IMR-90 (cell line): Measurements from ENCODE around the gene PKD1L1. TPM values are rescaled to one million over a fixed set of nuclear protein-coding genes. Genes with fewer than 3 reads are reported as not detected.

Experiments used
- ATAC-seq: fragments of 200-7000 bp; cut with Tn5 transposase; 2 replicates; pipeline ENCODE4 v1.9.1; 2020; ENCODE audit warnings: low read depth, mild to moderate bottlenecking, moderate library complexity
- BruUV-seq: library from RNA; stranded (reverse); fragments of 400-500 nt; replicated peaks from 2 replicates; lab custom pipeline; 2021; lab: Mats Ljungman, UMichigan
- CTCF ChIA-PET: fragments of 300-600 bp; formaldehyde crosslinking; extraction: SDS; loops from one replicate; lab custom pipeline; 2021; ENCODE audit warnings: antibody characterized with exemption; lab: Yijun Ruan, JAX
- POLR2A ChIA-PET: fragments of 300-600 bp; sonication (Branson Sonifier 250); formaldehyde crosslinking; loops from one replicate; lab custom pipeline; 2022; ENCODE audit warnings: antibody characterized with exemption; ENCODE audit not compliant: unreplicated experiment; lab: Charles Lee
- DNase-seq: peaks from one replicate; pipeline ENCODE4 v3.0.0; 2013
- H2AFZ ChIP-seq: replicated peaks from 2 replicates; pipeline ENCODE3; 2013; ENCODE audit warnings: low read length, mild to moderate bottlenecking; ENCODE audit not compliant: poor library complexity
- H2AK5ac ChIP-seq: 2 replicates; pipeline ENCODE4 v1.6.1; 2013; ENCODE audit warnings: low read depth, low read length, inconsistent platforms
- H2AK9ac ChIP-seq: replicated peaks from 2 replicates; pipeline ENCODE3; 2013; ENCODE audit warnings: mild to moderate bottlenecking, low read depth, low read length, moderate library complexity; ENCODE audit not compliant: poor library complexity
- H2BK120ac ChIP-seq: 2 replicates; pipeline ENCODE4 v1.6.1; 2013; ENCODE audit warnings: low read depth, low read length, inconsistent platforms
- H2BK15ac ChIP-seq: 3 replicates; pipeline ENCODE4 v1.6.1; 2013; ENCODE audit warnings: low read depth, low read length, inconsistent platforms
- H2BK20ac ChIP-seq: 2 replicates; pipeline ENCODE4 v1.6.1; 2013; ENCODE audit warnings: low read depth, mild to moderate bottlenecking, inconsistent platforms, low read length, moderate library complexity
- H2BK5ac ChIP-seq: 2 replicates; pipeline ENCODE4 v1.6.1; 2013; ENCODE audit warnings: mild to moderate bottlenecking, low read depth, low read length, inconsistent platforms; ENCODE audit not compliant: poor library complexity, severe bottlenecking
- H3K14ac ChIP-seq: replicated peaks from 2 replicates; pipeline ENCODE4 v1.6.1; 2013; ENCODE audit warnings: low read depth, low read length, inconsistent platforms
- H3K18ac ChIP-seq: 2 replicates; pipeline ENCODE4 v1.6.1; 2013; ENCODE audit warnings: low read depth, low read length, control low read depth
- H3K23ac ChIP-seq: 2 replicates; pipeline ENCODE4 v1.6.1; 2013; ENCODE audit warnings: low read depth, low read length, inconsistent platforms
- H3K27ac ChIP-seq: 2 replicates; pipeline ENCODE4 v1.5.1; 2013; ENCODE audit warnings: mild to moderate bottlenecking, control low read depth, low read length; ENCODE audit not compliant: insufficient read depth
- H3K27me3 ChIP-seq: 2 replicates; pipeline ENCODE4 v1.6.1; 2013; ENCODE audit warnings: low read length; ENCODE audit not compliant: control insufficient read depth, insufficient read depth
- H3K36me3 ChIP-seq: 2 replicates; pipeline ENCODE4 v1.6.1; 2013; ENCODE audit warnings: low read length, mixed read lengths; ENCODE audit not compliant: control insufficient read depth, insufficient read depth
- H3K4ac ChIP-seq: 2 replicates; pipeline ENCODE4 v1.6.1; 2013; ENCODE audit warnings: low read depth, low read length, inconsistent platforms
- H3K4me1 ChIP-seq: 2 replicates; pipeline ENCODE4 v1.6.1; 2013; ENCODE audit warnings: low read length, mixed read lengths; ENCODE audit not compliant: control insufficient read depth, insufficient read depth
- H3K4me2 ChIP-seq: 2 replicates; pipeline ENCODE4 v1.6.1; 2013; ENCODE audit warnings: low read depth, mild to moderate bottlenecking, control low read depth, low read length, moderate library complexity
- H3K4me3 ChIP-seq: 2 replicates; pipeline ENCODE4 v1.5.1; 2013; ENCODE audit warnings: low read depth, mild to moderate bottlenecking, control low read depth, low read length, moderate library complexity; ENCODE audit not compliant: insufficient read depth
- H3K56ac ChIP-seq: 2 replicates; pipeline ENCODE4 v1.6.1; 2013; ENCODE audit warnings: low read length, inconsistent platforms; ENCODE audit not compliant: insufficient read depth; ENCODE audit errors: extremely low read depth
- H3K79me1 ChIP-seq, 2 experiments: 2 replicates each; pipeline ENCODE4 v1.6.1; 2013; ENCODE audit warnings: low read length in 2 of 2, inconsistent platforms in 1 of 2, low read depth in 1 of 2
- H3K9ac ChIP-seq: 2 replicates; pipeline ENCODE4 v1.6.1; 2013; ENCODE audit warnings: low read depth, low read length, control low read depth
- H3K9me1 ChIP-seq: 2 replicates; pipeline ENCODE4 v1.6.1; 2013; ENCODE audit warnings: low read length, inconsistent platforms; ENCODE audit not compliant: insufficient read depth
- H3K9me3 ChIP-seq: 2 replicates; pipeline ENCODE4 v1.6.1; 2013; ENCODE audit warnings: low read length; ENCODE audit not compliant: control insufficient read depth, insufficient read depth
- H4K20me1 ChIP-seq: 2 replicates; pipeline ENCODE4 v1.6.1; 2013; ENCODE audit warnings: low read length, inconsistent platforms; ENCODE audit not compliant: insufficient read depth
- H4K5ac ChIP-seq: 2 replicates; pipeline ENCODE4 v1.6.1; 2013; ENCODE audit warnings: mild to moderate bottlenecking, low read depth, low read length, control low read depth
- H4K8ac ChIP-seq, 2 experiments: 2 replicates each; pipeline ENCODE4 v1.6.1; 2013; ENCODE audit warnings: low read depth in 2 of 2, low read length in 2 of 2, control low read depth in 1 of 2, inconsistent platforms in 1 of 2
- H4K91ac ChIP-seq: 2 replicates; pipeline ENCODE4 v1.6.1; 2013; ENCODE audit warnings: low read depth, low read length, inconsistent platforms; ENCODE audit not compliant: insufficient read depth
- BHLHE40 ChIP-seq: fragments of 150-350 bp; IDR thresholded peaks from 2 replicates; pipeline ENCODE4 v1.6.1; 2016; ENCODE audit warnings: mild to moderate bottlenecking, low read depth, low read length
- CHD1 ChIP-seq: IDR thresholded peaks from 2 replicates; pipeline ENCODE4 v1.6.1; 2012; ENCODE audit warnings: low read depth, low read length, improper control_type of control experiment
- MXI1 ChIP-seq: IDR thresholded peaks from 2 replicates; pipeline ENCODE4 v1.6.1; 2012; ENCODE audit warnings: low read depth, mild to moderate bottlenecking, low read length, moderate library complexity, borderline replicate concordance
- WGBS, 2 experiments: methylation state at CpG; one replicate each; pipeline versions ENCODE4 v1.1.5 to v1.1.7; 2013; ENCODE audit warnings: missing lambda C conversion rate in 2 of 2; ENCODE audit not compliant: insufficient read length in 1 of 2; ENCODE audit errors: extremely low coverage in 2 of 2; 5-methylcytosine and 5-hydroxymethylcytosine counted together
- dilution Hi-C: fragments of 300-500 bp; cut with HindIII; formaldehyde crosslinking; loops from one replicate; pipeline ENCODE4 v1.14.3; 2018; ENCODE audit warnings: low sequenced_read_pairs; ENCODE audit not compliant: unreplicated experiment
- in situ Hi-C: fragments of 300-500 bp; cut with MboI; formaldehyde crosslinking; loops from 3 replicates; pipeline ENCODE4 v1.14.3; 2019; ENCODE audit warnings: low sequenced_read_pairs, inconsistent platforms, mixed read lengths
- intact Hi-C: fragments of 100-400 bp; cut with micrococcal nuclease; formaldehyde crosslinking; loops from 2 replicates; pipeline ENCODE4 v1.10.0; 2022
- polyA plus RNA-seq, 3 experiments: library from polyadenylated mRNA; depleted of rRNA; stranded (reverse); fragments of >200 nt; gene quantifications; 2 replicates each; pipeline ENCODE4 v1.2.3, GENCODE V29; 2012; ENCODE audit warnings: low replicate concordance in 1 of 3
- total RNA-seq: library from RNA; depleted of rRNA; stranded (reverse); fragments of >200 nt; gene quantifications from 2 replicates; pipeline ENCODE4 v1.2.3, GENCODE V29; 2012

Gene PKD1L1
- total and polyA plus RNA-seq, 2 of the 4 experiments (the other 2 are of a cell fraction) = under 0.01 to 0.15 TPM

DNA sequence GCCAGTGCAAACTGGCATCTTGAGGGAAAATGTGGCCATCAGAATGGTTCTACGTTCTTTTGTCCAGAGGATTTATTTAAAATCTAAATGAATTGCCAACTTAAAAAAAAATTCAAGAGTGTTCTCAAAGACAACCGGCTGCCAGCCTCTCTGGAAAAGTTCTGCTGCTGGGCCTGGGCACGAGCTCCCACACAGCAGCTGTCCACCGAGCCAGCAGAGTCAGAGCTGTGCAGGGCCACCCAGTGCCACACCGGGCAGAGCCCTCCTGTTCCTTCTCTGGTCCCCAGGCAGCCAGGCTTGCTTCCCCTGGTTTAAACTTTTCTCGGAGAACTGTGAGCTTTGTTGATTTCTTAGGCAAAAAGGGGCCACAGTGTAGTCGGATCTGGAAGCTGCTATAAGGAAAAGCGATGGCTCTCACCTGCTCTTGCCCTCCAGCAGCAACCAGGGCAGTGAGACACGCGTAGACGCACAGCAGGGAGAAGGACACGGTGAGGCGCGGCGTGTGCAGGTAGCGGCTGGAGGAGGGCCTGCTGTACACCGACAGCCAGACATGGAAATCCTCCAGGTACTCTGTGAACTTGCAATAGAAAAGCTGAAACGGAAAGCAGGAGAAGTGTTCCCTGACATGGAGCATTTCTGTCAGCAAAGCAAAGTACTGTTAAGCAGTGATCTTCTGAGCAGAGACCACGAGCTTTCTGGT lies 111.6 kb downstream of the PKD1L1 start:
- 0 out of 2 replicates have a peak, but pooled peaks cover 5% of the 10 kb centered on the region for H3K9me1 ChIP-seq
- H3K36me3 ChIP-seq = no peaks in the 10 kb centered on the region
- H3K27me3 ChIP-seq = peaks cover 21% of the 10 kb centered on the region; the same call in 1 of the 2 replicates
- no peaks in the 10 kb centered on the region for H4K20me1 ChIP-seq
- dilution Hi-C loops = no loop called here
- H2AFZ ChIP-seq = no peak overlapping the region
- no peak overlapping the region for H3K9ac ChIP-seq
- H2BK20ac ChIP-seq = no peak overlapping the region; the same call in 1 of the 2 replicates
- no peak overlapping the region for H3K14ac ChIP-seq
- ATAC-seq (no peak), DNase-seq (no peak)
- H4K91ac ChIP-seq = no peak overlapping the region
- no peaks in the 10 kb centered on the region for H3K9me3 ChIP-seq
- in situ Hi-C loops = no loop called here
- H3K27ac ChIP-seq = no peak overlapping the region
- TF ChIP-seq CHD1 (no peak), BHLHE40 (no peak), MXI1 (no peak)
- intact Hi-C loops = no loop called here
- no peak overlapping the region for H4K5ac ChIP-seq
- H2AK9ac ChIP-seq = no peak overlapping the region
- H3K4ac ChIP-seq = 0 out of 2 replicates have a peak overlapping the region, but pooled peaks have one; percentile 20
- H2BK15ac ChIP-seq = no peak overlapping the region
- H3K4me3 ChIP-seq = no peak overlapping the region
- no peak overlapping the region for H3K4me2 ChIP-seq
- H3K4me1 ChIP-seq = peaks cover 2% of the 10 kb centered on the region; the same call in 1 of the 2 replicates
- no peak overlapping the region for H4K8ac ChIP-seq
- H2AK5ac ChIP-seq = no peak overlapping the region
- H3K79me1 ChIP-seq = no peaks in the 10 kb centered on the region
- BruUV-seq = no TSS peak
- CTCF ChIA-PET = no interaction called here
- 85% methylated on average over 13 of the region's 19 CpGs; no CpG with 5 or more reads in 1 of the 2 experiments for WGBS, 2 experiments
- H3K23ac ChIP-seq = no peak overlapping the region
- H3K18ac ChIP-seq = no peak overlapping the region
- H2BK5ac ChIP-seq = no peak overlapping the region
- POLR2A ChIA-PET = no interaction called here
- H2BK120ac ChIP-seq = no peak overlapping the region
- H3K56ac ChIP-seq = no peak overlapping the region
